Measurements from ENCODE around the gene PRELP.

Gene PRELP

GRCh38 chr1:203477748-203478147 is 2.1 kb downstream of the PRELP start:
- no peaks in the 10 kb centered on the region for H3K27me3 ChIP-seq (replicated peaks; ENCODE audit: insufficient read depth, low read length)
- H3K9ac ChIP-seq (ENCODE audit: low read length) = no peak overlapping the region
- H4K20me1 ChIP-seq (ENCODE audit: insufficient read depth, low read length) = no peaks in the 10 kb centered on the region
- no peaks in the 10 kb centered on the region for H3F3A ChIP-seq (ENCODE audit: insufficient read depth, low read length)
- no peak overlapping the region for H2AFZ ChIP-seq (ENCODE audit: low read length)
- TF ChIP-seq EZH2 (optimal IDR thresholded peaks at IDR 0.05; ENCODE audit: low read depth, low read length) = no peak
- TF ChIP-seq EZH2phosphoT487 (IDR thresholded peaks at IDR 0.05; ENCODE audit: low read length) = no peak
- TF ChIP-seq, protein P1, sequence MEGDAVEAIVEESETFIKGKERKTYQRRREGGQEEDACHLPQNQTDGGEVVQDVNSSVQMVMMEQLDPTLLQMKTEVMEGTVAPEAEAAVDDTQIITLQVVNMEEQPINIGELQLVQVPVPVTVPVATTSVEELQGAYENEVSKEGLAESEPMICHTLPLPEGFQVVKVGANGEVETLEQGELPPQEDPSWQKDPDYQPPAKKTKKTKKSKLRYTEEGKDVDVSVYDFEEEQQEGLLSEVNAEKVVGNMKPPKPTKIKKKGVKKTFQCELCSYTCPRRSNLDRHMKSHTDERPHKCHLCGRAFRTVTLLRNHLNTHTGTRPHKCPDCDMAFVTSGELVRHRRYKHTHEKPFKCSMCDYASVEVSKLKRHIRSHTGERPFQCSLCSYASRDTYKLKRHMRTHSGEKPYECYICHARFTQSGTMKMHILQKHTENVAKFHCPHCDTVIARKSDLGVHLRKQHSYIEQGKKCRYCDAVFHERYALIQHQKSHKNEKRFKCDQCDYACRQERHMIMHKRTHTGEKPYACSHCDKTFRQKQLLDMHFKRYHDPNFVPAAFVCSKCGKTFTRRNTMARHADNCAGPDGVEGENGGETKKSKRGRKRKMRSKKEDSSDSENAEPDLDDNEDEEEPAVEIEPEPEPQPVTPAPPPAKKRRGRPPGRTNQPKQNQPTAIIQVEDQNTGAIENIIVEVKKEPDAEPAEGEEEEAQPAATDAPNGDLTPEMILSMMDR (IDR thresholded peaks at IDR 0.05; ENCODE audit: low read length) = no peak
- H3K9me2 ChIP-seq (replicated peaks; ENCODE audit: insufficient read depth, low read length) = no peaks in the 10 kb centered on the region
- DNase-seq = no peak
- H3K36me3 ChIP-seq (replicated peaks; ENCODE audit: insufficient read depth, low read length) = no peaks in the 10 kb centered on the region
- no peak overlapping the region for H3K4me2 ChIP-seq (ENCODE audit: low read depth, low read length)
- no peaks in the 10 kb centered on the region for H3K9me3 ChIP-seq (replicated peaks; ENCODE audit: insufficient read depth, low read length)
- H3K79me2 ChIP-seq (ENCODE audit: low read length) = no peaks in the 10 kb centered on the region
- peaks cover 12% of the 10 kb centered on the region for H3K4me1 ChIP-seq (ENCODE audit: low read length)
- H3K27ac ChIP-seq (ENCODE audit: low read length) = no peak overlapping the region
- H3K4me3 ChIP-seq (ENCODE audit: low read length) = no peak overlapping the region

- Histone ChIP-seq H3K36me3 (replicated peaks; ENCODE audit: insufficient read depth, low read length) (no peaks in the 10 kb centered on the region), H3K4me2 (ENCODE audit: low read depth, low read length) (no peak overlapping the region), H3K79me2 (ENCODE audit: low read length) (no peaks in the 10 kb centered on the region), H4K20me1 (ENCODE audit: insufficient read depth, low read length) (no peaks in the 10 kb centered on the region), H3K4me3 (ENCODE audit: low read length) (no peak overlapping the region), H2AFZ (ENCODE audit: low read length) (no peak overlapping the region), H3K27ac (ENCODE audit: low read length) (no peak overlapping the region), H3K27me3 (replicated peaks; ENCODE audit: insufficient read depth, low read length) (no peaks in the 10 kb centered on the region), H3K9ac (ENCODE audit: low read length) (no peak overlapping the region), H3K9me3 (replicated peaks; ENCODE audit: insufficient read depth, low read length) (no peaks in the 10 kb centered on the region), H3K4me1 (ENCODE audit: low read length) (peaks cover 12% of the 10 kb centered on the region), H3F3A (ENCODE audit: insufficient read depth, low read length) (no peaks in the 10 kb centered on the region), H3K9me2 (replicated peaks; ENCODE audit: insufficient read depth, low read length) (no peaks in the 10 kb centered on the region)
- TF ChIP-seq, protein P1 (IDR thresholded peaks at IDR 0.05; ENCODE audit: low read length) = no peak
- TF ChIP-seq EZH2 (optimal IDR thresholded peaks at IDR 0.05; ENCODE audit: low read depth, low read length) (no peak), EZH2phosphoT487 (IDR thresholded peaks at IDR 0.05; ENCODE audit: low read length) (no peak)
- no peak for DNase-seq
Observed at GRCh38 chr1:203478231-203478630, 2.6 kb downstream of the PRELP start.

- Histone ChIP-seq H4K20me1 (ENCODE audit: insufficient read depth, low read length) (no peaks in the 10 kb centered on the region), H3K4me1 (ENCODE audit: low read length) (peaks cover 12% of the 10 kb centered on the region), H3K9ac (ENCODE audit: low read length) (no peak overlapping the region), H3K27me3 (replicated peaks; ENCODE audit: insufficient read depth, low read length) (no peaks in the 10 kb centered on the region), H3K27ac (ENCODE audit: low read length) (no peak overlapping the region), H3K36me3 (replicated peaks; ENCODE audit: insufficient read depth, low read length) (no peaks in the 10 kb centered on the region), H3F3A (ENCODE audit: insufficient read depth, low read length) (no peaks in the 10 kb centered on the region), H3K4me3 (ENCODE audit: low read length) (no peak overlapping the region), H3K9me3 (replicated peaks; ENCODE audit: insufficient read depth, low read length) (no peaks in the 10 kb centered on the region), H2AFZ (ENCODE audit: low read length) (no peak overlapping the region), H3K9me2 (replicated peaks; ENCODE audit: insufficient read depth, low read length) (no peaks in the 10 kb centered on the region), H3K79me2 (ENCODE audit: low read length) (no peaks in the 10 kb centered on the region), H3K4me2 (ENCODE audit: low read depth, low read length) (no peak overlapping the region)
- DNase-seq = no peak
- TF ChIP-seq EZH2 (optimal IDR thresholded peaks at IDR 0.05; ENCODE audit: low read depth, low read length) (no peak), EZH2phosphoT487 (IDR thresholded peaks at IDR 0.05; ENCODE audit: low read length) (no peak)
- TF ChIP-seq, protein P1 (IDR thresholded peaks at IDR 0.05; ENCODE audit: low read length) = no peak
Observed at GRCh38 chr1:203478986-203479385, 3.4 kb downstream of the PRELP start.
